Suprapubic skin (tissue), 4 donors: ENCODE data around the gene KCNJ18.
"Not testable (repeated sequence)": the region's sequence is repeated elsewhere in the genome, so short reads cannot be mapped to it uniquely, and the experiment has no call there.

Experiments used
- CTCF ChIP-seq, 2 donors: fragments of 200-600 bp in 1 of 2; fragments of 450-650 bp in 1 of 2; sonication (generic) in 1 of 2; IDR thresholded peaks; one replicate each; pipeline ENCODE4 v1.5.1; 2016 to 2019; ENCODE audit warnings: antibody characterized with exemption in 2 of 2, mild to moderate bottlenecking in 1 of 2, moderate library complexity in 1 of 2
- EP300 ChIP-seq: sonication (generic); formaldehyde crosslinking; IDR thresholded peaks from one replicate; pipeline ENCODE4 v1.6.1; 2017; ENCODE audit warnings: antibody characterized with exemption
- POLR2A ChIP-seq, 2 donors: fragments of 450-650 bp; IDR thresholded peaks; one replicate each; pipeline ENCODE4 v1.6.1; 2017; ENCODE audit warnings: antibody characterized with exemption in 2 of 2, mild to moderate bottlenecking in 2 of 2, moderate library complexity in 2 of 2
- POLR2AphosphoS5 ChIP-seq, 3 donors: sonication (generic); formaldehyde crosslinking; IDR thresholded peaks; one replicate each; pipeline ENCODE4 v1.6.1; 2017; ENCODE audit warnings: antibody characterized with exemption in 3 of 3

DNA sequence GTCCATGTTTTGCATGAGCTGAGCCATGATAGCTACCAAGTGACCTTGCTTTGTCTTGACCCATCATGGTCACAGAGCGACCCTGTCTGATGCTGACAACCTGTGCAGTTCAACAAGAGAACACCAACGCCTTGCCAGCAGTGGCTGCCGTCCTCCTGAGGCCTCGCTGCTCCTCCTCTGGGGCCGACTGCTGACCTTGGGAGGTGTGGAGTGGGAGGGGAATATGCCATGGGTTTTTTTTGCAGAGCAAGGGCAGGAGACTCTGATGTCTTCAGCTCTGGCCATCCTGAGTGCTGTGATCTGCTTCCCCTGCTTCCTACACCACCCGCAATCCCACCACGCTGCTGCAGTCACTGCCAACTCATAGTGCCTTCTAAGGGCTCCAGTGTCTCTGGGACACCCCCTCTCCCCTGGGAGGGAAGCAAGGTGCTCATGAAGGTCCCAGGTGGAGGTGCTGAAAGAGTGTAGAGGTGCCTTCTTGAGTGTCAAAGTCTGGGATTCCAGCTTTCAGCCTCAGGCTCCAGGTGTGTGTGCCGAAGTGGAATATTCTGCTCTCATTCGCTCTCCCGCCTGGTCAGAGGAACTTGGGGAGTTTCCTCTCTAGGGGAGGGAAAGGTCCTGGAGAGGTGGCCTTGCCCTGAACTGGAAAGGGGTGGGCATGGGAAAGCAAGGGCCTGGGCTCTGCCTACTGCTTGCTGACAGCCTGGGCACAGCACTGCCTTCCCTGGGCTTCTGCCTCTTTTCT, 22.5 kb upstream of the KCNJ18 start:
- not testable (repeated sequence) for TF ChIP-seq POLR2A (IDR thresholded peaks at IDR 0.05); CTCF (IDR thresholded peaks at IDR 0.05); POLR2AphosphoS5 (IDR thresholded peaks at IDR 0.05); EP300
